Brain microvascular endothelial cell (primary cell): ENCODE data around the gene B3GNT5.

Source experiments
- DNase-seq: peaks from one replicate; pipeline ENCODE4 v3.0.0-alpha.2; 2020
- H3K27ac ChIP-seq: fragments of 250-450 bp; sonication (Bioruptor Pico); 2 replicates; pipeline ENCODE4 v1.5.1; 2020; ENCODE audit warnings: mild to moderate bottlenecking, moderate library complexity
- H3K27me3 ChIP-seq: fragments of 250-450 bp; sonication (Bioruptor Pico); replicated peaks from 2 replicates; pipeline ENCODE4 v1.5.1; 2020; ENCODE audit warnings: mild to moderate bottlenecking
- H3K36me3 ChIP-seq: fragments of 250-450 bp; sonication (Bioruptor Pico); replicated peaks from 2 replicates; pipeline ENCODE4 v1.5.1; 2020; ENCODE audit warnings: mild to moderate bottlenecking
- H3K4me3 ChIP-seq: 2 replicates; pipeline ENCODE4 v1.5.1; 2011; ENCODE audit warnings: low read depth, mild to moderate bottlenecking, control low read depth, low read length, moderate library complexity
- in situ Hi-C: cut with HindIII; loops from 2 replicates; pipeline ENCODE4 v1.10.0; 2017; ENCODE audit warnings: low sequenced_read_pairs, low pct_ligation_motif_present
- TF ChIP-seq, protein P1 (sequence below): IDR thresholded peaks from 2 replicates; pipeline ENCODE4 v1.5.1; 2011; ENCODE audit warnings: low read depth, mild to moderate bottlenecking, moderate library complexity, low read length, control low read depth, inconsistent platforms; ENCODE audit errors: missing control alignments

B3GNT5 gene

DNA sequence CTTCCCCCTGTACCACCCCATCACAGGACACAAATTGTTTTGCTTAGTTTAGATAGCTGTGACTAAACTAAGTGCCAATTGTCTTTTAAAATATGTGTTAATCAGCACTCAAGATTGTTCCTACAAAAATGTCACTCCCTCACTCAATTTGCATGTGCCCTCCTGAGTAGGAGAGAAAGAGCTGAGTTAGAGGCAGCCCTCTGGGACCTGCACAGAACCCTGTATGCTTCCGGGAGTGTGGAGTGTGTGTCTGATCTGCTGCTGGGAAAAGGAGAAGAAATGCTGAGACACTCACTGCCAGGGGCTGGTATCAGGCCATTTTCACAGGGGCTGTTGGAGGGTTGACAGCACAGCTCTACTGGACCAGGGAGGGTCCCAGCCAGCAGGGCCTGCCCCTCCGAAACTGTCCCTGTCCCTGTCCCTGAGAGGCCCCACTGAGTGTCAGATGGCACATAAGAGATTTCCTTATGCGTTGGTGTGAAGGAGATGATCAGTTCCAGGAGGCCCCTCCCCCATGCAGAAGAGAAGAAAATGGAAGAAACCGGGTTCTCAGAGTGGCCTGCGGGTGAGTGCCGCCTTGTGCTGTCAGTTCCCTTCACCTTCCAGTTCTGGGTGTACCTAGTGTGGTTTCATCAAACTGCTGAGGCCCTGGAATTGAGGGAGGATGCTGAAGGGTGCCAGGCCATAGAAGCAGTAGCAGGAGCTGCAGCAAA lies 3.9 kb upstream of the B3GNT5 start:
- H3K27me3 ChIP-seq, result no peaks in the 10 kb centered on the region
- H3K27ac ChIP-seq, result no peak overlapping the region
- TF ChIP-seq, protein P1, sequence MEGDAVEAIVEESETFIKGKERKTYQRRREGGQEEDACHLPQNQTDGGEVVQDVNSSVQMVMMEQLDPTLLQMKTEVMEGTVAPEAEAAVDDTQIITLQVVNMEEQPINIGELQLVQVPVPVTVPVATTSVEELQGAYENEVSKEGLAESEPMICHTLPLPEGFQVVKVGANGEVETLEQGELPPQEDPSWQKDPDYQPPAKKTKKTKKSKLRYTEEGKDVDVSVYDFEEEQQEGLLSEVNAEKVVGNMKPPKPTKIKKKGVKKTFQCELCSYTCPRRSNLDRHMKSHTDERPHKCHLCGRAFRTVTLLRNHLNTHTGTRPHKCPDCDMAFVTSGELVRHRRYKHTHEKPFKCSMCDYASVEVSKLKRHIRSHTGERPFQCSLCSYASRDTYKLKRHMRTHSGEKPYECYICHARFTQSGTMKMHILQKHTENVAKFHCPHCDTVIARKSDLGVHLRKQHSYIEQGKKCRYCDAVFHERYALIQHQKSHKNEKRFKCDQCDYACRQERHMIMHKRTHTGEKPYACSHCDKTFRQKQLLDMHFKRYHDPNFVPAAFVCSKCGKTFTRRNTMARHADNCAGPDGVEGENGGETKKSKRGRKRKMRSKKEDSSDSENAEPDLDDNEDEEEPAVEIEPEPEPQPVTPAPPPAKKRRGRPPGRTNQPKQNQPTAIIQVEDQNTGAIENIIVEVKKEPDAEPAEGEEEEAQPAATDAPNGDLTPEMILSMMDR, result no peak
- no peaks in the 10 kb centered on the region for H3K36me3 ChIP-seq
- DNase-seq, result no peak
- in situ Hi-C loops, result no loop called here
- H3K4me3 ChIP-seq, result no peak overlapping the region

DNA sequence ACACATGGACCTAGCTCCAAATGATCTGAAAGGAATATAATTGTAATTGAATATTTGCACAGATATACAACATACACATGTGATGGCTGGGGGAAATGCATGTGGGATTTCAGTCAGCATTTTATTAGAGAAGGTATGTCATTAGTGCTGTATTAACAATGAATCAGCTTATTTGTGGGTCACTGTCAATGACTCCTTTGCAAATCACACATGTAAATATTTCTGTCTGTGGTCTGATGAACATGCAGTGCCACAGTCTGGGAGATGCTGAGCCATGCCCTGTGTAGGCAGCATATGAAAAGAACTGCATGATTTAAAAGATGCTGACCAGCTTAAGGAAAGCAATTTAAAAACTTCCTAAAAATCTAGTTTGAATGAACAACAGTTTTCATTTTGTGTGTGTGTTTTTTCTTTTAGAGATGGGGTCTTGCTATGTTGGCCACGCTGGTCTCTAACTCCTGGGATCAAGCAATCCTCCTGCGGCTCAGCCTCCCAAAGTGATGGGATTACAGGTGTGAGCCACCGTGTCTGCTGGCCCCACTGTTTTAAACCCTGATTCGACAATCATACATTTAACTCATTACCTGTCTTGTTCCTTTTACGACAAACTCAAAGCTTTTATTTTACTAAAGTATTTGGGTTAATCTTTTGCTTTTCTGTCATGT lies 803 bp upstream of the B3GNT5 start:
- no peak overlapping the region for H3K4me3 ChIP-seq
- in situ Hi-C loops, result no loop called here
- no peak for DNase-seq
- no peaks in the 10 kb centered on the region for H3K27me3 ChIP-seq
- H3K36me3 ChIP-seq, result no peaks in the 10 kb centered on the region
- TF ChIP-seq, protein P1, result no peak
- H3K27ac ChIP-seq, result no peak overlapping the region

DNA sequence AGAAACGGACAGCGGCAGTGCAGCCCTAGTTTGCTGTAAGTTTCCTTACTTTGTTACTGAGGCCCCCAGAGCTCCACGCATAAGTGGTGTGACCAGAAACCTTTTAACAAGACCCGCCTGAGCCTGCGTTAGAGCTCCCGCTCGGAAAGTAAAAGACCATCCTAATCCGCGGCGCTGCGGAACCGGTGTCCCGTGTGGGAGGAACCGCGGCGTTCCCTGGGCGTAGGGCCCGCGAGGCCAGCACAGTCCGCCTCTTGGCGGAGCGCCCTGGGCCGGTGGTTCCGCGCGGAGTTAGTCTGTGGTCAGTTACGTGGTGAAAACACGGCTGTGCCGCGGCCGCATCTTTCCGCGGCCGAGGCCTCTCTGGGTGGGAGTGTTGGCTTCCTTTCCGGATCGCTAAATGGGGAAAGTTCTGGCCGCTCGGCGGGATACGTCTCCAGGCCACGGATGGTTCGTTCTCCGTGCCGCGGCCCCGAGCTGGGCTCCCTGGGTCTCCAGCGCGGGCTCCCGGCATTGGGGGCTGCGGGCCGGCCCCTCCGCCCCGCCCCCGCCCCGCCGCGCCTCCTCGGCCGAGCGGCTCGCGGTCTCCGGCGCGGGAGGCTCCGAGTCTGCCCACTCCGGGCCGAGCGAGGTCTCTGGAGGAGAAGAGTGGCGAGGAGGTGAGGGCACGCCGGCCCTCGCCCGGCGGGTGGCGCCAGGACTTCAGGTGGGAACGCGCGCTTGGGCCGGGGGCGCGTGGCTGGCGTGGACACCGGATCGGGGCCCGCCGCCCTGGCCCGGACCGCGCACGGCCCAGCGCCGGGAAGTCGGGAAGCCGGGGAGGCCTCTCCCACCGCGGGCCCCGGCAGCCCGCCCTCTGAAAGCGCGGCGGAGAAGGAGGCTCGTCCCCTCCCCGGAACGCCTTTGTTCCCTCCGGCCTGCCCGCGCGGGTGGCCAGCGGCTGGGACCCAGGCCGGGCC lies 754 bp downstream of the B3GNT5 start:
- H3K36me3 ChIP-seq, result no peaks in the 10 kb centered on the region
- in situ Hi-C loops, result no loop called here
- H3K27me3 ChIP-seq, result no peaks in the 10 kb centered on the region
- peak overlapping the region; percentile 49 for H3K27ac ChIP-seq
- TF ChIP-seq, protein P1, result no peak
- peak overlapping the region; percentile 82 for H3K4me3 ChIP-seq
- peak; percentile 53 for DNase-seq

DNA sequence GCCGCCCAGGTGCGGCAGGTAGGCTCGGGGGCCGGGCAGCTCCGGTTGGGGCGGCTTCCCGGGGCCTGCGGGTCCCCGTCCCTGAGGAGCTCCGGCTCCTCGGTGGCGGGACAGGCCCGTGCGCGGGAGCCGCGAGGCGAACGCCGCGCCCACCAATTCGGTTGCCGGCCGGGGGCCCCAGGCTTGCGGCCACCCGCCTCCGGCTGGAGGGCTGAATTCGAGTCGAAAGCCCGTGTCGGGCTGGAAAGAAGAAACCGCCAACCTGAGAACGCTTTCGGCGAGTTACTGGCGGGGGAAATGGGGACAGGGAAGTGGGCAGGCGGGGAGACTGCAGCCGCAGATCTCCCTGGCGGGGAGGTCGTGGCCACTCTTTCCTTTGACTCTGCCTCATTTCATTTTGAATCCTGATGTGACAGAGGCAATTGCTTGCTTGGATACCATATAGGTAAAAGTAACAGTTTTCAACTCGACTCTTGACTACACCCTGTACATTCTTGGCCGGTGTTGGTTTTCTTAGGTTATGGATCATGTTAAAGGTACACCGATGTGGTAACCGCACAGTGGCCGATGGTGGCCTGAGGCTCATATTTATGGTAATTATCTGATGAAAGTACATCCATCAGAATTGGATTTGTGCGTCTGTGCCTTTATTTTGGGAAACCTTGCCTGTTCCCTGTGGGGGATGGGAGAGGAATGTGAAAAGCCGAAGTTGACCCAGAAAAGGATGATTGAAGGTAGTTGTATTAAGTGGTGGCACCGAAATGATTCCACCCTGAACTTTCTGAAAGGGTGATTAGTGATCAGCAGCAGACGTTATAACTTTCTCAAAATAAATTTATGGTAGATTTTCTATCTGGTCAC lies 1.7 kb downstream of the B3GNT5 start:
- no peak for DNase-seq

DNA sequence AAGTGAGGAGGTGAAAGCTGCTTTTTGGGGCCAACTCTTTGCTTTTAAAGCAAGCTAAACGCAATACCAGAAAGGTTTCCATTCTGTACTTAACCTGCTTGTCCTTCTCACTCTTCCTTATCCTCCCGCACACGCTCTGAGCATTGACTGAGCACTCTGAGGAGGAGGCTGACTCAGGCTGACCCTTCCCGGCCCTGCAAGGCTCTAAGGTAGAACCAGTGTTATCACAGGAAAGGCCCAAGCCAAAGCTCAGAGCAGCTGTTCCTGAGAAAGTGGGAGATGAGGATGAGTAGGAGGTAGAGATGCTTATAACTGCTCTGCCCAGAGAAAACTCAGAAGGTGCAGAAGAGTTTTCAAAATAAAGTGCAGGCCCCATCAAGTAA lies 2.3 kb downstream of the B3GNT5 start:
- H3K36me3 ChIP-seq, result no peaks in the 10 kb centered on the region
- H3K27ac ChIP-seq, result peak overlapping the region; percentile 49
- no peak for DNase-seq
- H3K27me3 ChIP-seq, result no peaks in the 10 kb centered on the region
- H3K4me3 ChIP-seq, result peak overlapping the region; percentile 82
- TF ChIP-seq, protein P1, result no peak
- in situ Hi-C loops, result no loop called here

More for the DNA sequence above, 1.7 kb downstream of the B3GNT5 start:
- in situ Hi-C loops, result no loop called here
- Histone ChIP-seq H3K4me3 (peak overlapping the region; percentile 82), H3K27me3 (no peaks in the 10 kb centered on the region), H3K36me3 (no peaks in the 10 kb centered on the region), H3K27ac (peak overlapping the region; percentile 49)
- TF ChIP-seq, protein P1, result no peak
